Stimulated activated CD8-positive, alpha-beta memory T cell treated with anti-CD3 and anti-CD28 coated beads, Interleukin-2, amount 100 ng/mL, for 1 hour (primary cell): Measurements from ENCODE around the gene NOS2.
A peak's percentile ranks its signal among the peaks of the same experiment; 100 is the strongest.
"Not testable (repeated sequence)": the region's sequence is repeated elsewhere in the genome, so short reads cannot be mapped to it uniquely, and the experiment has no call there.

Experiments used
- DNase-seq, 2 donors: peaks; one replicate each; pipeline ENCODE4 v3.0.0-alpha.2; 2020; ENCODE audit warnings: low read depth in 2 of 2

The NOS2 gene

GRCh38 chr17:27800522-27800921, at the start of gene NOS2:
Gene NOS2 (minus strand): TSS chr17:27800529. CDS start chr17:27798809, 1,720 bp downstream.
- no peak for DNase-seq

- DNase-seq, result no peak
Observed at GRCh38 chr17:27849474-27850185, 49.3 kb upstream of the NOS2 start.

GRCh38 chr17:27848931-27849330, 48.6 kb upstream of the NOS2 start:
- no peak for DNase-seq

- DNase-seq, result not testable (repeated sequence)
Observed at GRCh38 chr17:27846808-27847307, 46.5 kb upstream of the NOS2 start.

GRCh38 chr17:27846042-27846655, 45.8 kb upstream of the NOS2 start:
- DNase-seq, result peak in 1 of 2 donors; percentile 4

- DNase-seq, result no peak
Observed at GRCh38 chr17:27845264-27846041, 45.1 kb upstream of the NOS2 start.

- DNase-seq, result no peak
Observed at GRCh38 chr17:27840688-27841087, 40.4 kb upstream of the NOS2 start.

- DNase-seq, result not testable (repeated sequence)
Observed at GRCh38 chr17:27840406-27840678, 40.0 kb upstream of the NOS2 start.

- not testable (repeated sequence) for DNase-seq
Observed at GRCh38 chr17:27839571-27840405, 39.5 kb upstream of the NOS2 start.

- not testable (repeated sequence) for DNase-seq
Observed at GRCh38 chr17:27838607-27839006, 38.3 kb upstream of the NOS2 start.

- not testable (repeated sequence) for DNase-seq
Observed at GRCh38 chr17:27837769-27838168, 37.4 kb upstream of the NOS2 start.

- DNase-seq, result no peak
Observed at GRCh38 chr17:27836651-27837050, 36.3 kb upstream of the NOS2 start.

GRCh38 chr17:27834571-27834970, 34.2 kb upstream of the NOS2 start:
- DNase-seq, result no peak

GRCh38 chr17:27832831-27833230, 32.5 kb upstream of the NOS2 start:
- no peak for DNase-seq

GRCh38 chr17:27829888-27830287, 29.6 kb upstream of the NOS2 start:
- DNase-seq, result not testable (repeated sequence)

- not testable (repeated sequence) for DNase-seq
Observed at GRCh38 chr17:27829143-27829711, 28.9 kb upstream of the NOS2 start.

- DNase-seq, result no peak
Observed at GRCh38 chr17:27825459-27825858, 25.1 kb upstream of the NOS2 start.

GRCh38 chr17:27824745-27825144, 24.4 kb upstream of the NOS2 start:
- no peak for DNase-seq

- DNase-seq, result no peak
Observed at GRCh38 chr17:27824176-27824715, 23.9 kb upstream of the NOS2 start.

- not testable (repeated sequence) for DNase-seq
Observed at GRCh38 chr17:27822108-27822507, 21.8 kb upstream of the NOS2 start.

- no peak for DNase-seq
Observed at GRCh38 chr17:27821318-27821717, 21.0 kb upstream of the NOS2 start.
